Stimulated activated CD4-positive, alpha-beta T cell treated with anti-CD3 and anti-CD28 coated beads, TNF-alpha, amount 100 ng/mL, for 4 hours (primary cell): Measurements from ENCODE around the gene NCS1.
"Not testable (repeated sequence)": the region's sequence is repeated elsewhere in the genome, so short reads cannot be mapped to it uniquely, and the experiment has no call there.

Experiments
- DNase-seq, 3 experiments: peaks; one replicate each; pipeline ENCODE4 v3.0.0-alpha.2; 2020; ENCODE audit warnings: low read depth in 3 of 3

Gene NCS1

GRCh38 chr9:130262771-130263170 is 90.6 kb downstream of the NCS1 start:
- DNase-seq: no peak

- DNase-seq: no peak
Observed at GRCh38 chr9:130263601-130264413, 91.6 kb downstream of the NCS1 start.

- DNase-seq: no peak
Observed at GRCh38 chr9:130264414-130265350, 92.5 kb downstream of the NCS1 start.

- DNase-seq: no peak
Observed at GRCh38 chr9:130265431-130266235, 93.4 kb downstream of the NCS1 start, which contains the start of gene HMCN2. Gene HMCN2 (plus strand): TSS chr9:130265760. CDS start chr9:130265879, 119 bp downstream.

GRCh38 chr9:130266236-130267098 is 94.3 kb downstream of the NCS1 start:
- no peak for DNase-seq

GRCh38 chr9:130267930-130268329 is 95.7 kb downstream of the NCS1 start:
- DNase-seq: no peak

- no peak for DNase-seq
Observed at GRCh38 chr9:130268521-130269211, 96.5 kb downstream of the NCS1 start.

- DNase-seq: no peak
Observed at GRCh38 chr9:130271473-130271872, 99.3 kb downstream of the NCS1 start.

GRCh38 chr9:130275156-130275555 is 103.0 kb downstream of the NCS1 start:
- DNase-seq: no peak

GRCh38 chr9:130276121-130276520 is 103.9 kb downstream of the NCS1 start:
- no peak for DNase-seq

- no peak for DNase-seq
Observed at GRCh38 chr9:130276955-130277354, 104.8 kb downstream of the NCS1 start.

- DNase-seq: not testable (repeated sequence)
Observed at GRCh38 chr9:130277525-130277924, 105.3 kb downstream of the NCS1 start.

GRCh38 chr9:130283539-130284248 is 111.5 kb downstream of the NCS1 start:
- no peak for DNase-seq

GRCh38 chr9:130284249-130284625 is 112.0 kb downstream of the NCS1 start:
- DNase-seq: no peak

- DNase-seq: no peak
Observed at GRCh38 chr9:130284690-130285089, 112.5 kb downstream of the NCS1 start.

- no peak for DNase-seq
Observed at GRCh38 chr9:130285271-130285670, 113.1 kb downstream of the NCS1 start.

GRCh38 chr9:130286072-130286770 is 114.0 kb downstream of the NCS1 start:
- no peak for DNase-seq
